ENCODE measurements around the gene RPUSD1.

GRCh38 chr16:827513-827912, 39.3 kb upstream of the RPUSD1 start:
- no peak for TF ChIP-seq CTCF (IDR thresholded peaks at IDR 0.05)
- no peak for TF ChIP-seq POLR2A (IDR thresholded peaks at IDR 0.05)

Data from Peyer's patch (tissue), 4 donors.